Endothelial cell of umbilical vein (primary cell): Measurements from ENCODE around the gene EDN2. TPM values are rescaled to one million over a fixed set of nuclear protein-coding genes. Genes with fewer than 3 reads are reported as not detected.

Experiments used
- BruUV-seq: library from RNA; stranded (reverse); fragments of 400-500 nt; replicated peaks from 2 replicates; lab custom pipeline; 2021; lab: Mats Ljungman, UMichigan
- CTCF ChIA-PET: fragments of 300-600, 350-600 bp; sonication (Branson Sonifier 250); formaldehyde crosslinking; loops from one replicate; lab custom pipeline; 2021; ENCODE audit warnings: antibody characterized with exemption, inconsistent platforms; lab: Charles Lee
- POLR2A ChIA-PET: fragments of 300-600, 350-600 bp; sonication (Branson Sonifier 250); formaldehyde crosslinking; loops from one replicate; lab custom pipeline; 2021; ENCODE audit warnings: antibody characterized with exemption, inconsistent platforms; lab: Charles Lee
- DNase-seq: peaks from one replicate; pipeline ENCODE4 v3.0.0-alpha.2; 2011; ENCODE audit warnings: low read depth, low spot score
- FAIRE-seq: peaks from 2 replicates; lab custom pipeline; 2011; peaks lifted over from hg19 to GRCh38; lab: Jason Lieb, UNC
- H2AFZ ChIP-seq: 2 replicates; pipeline ENCODE4 v1.6.0; 2012; ENCODE audit warnings: low read depth, low read length, control low read depth, inconsistent platforms
- H3K27ac ChIP-seq: 2 replicates; pipeline ENCODE4 v1.5.1; 2011; ENCODE audit warnings: low read depth, mild to moderate bottlenecking, control low read depth, low read length, moderate library complexity; ENCODE audit not compliant: insufficient read depth
- H3K27me3 ChIP-seq, 2 experiments: 2 replicates each; pipeline versions ENCODE4 v1.6.0 to v1.6.1; 2011; ENCODE audit warnings: low read length in 2 of 2, mixed read lengths in 1 of 2; ENCODE audit not compliant: control insufficient read depth in 2 of 2, insufficient read depth in 2 of 2
- H3K36me3 ChIP-seq, 2 experiments: 2 replicates in 1 of 2; 3 replicates in 1 of 2; pipeline ENCODE4 v1.5.1; 2011; ENCODE audit warnings: low read length in 2 of 2, mild to moderate bottlenecking in 1 of 2, moderate library complexity in 1 of 2; ENCODE audit not compliant: control insufficient read depth in 2 of 2, insufficient read depth in 2 of 2; ENCODE audit errors: extremely low read depth in 1 of 2
- H3K4me1 ChIP-seq: 3 replicates; pipeline ENCODE4 v1.5.1; 2011; ENCODE audit warnings: mild to moderate bottlenecking, low read length; ENCODE audit not compliant: control insufficient read depth, insufficient read depth; ENCODE audit errors: extremely low read depth
- H3K4me2 ChIP-seq: 2 replicates; pipeline ENCODE4 v1.6.1; 2011; ENCODE audit warnings: low read length, control low read depth, mixed read lengths; ENCODE audit not compliant: insufficient read depth
- H3K4me3 ChIP-seq, 3 experiments: fragments of 200-600 bp in 1 of 3; sonication (generic), shearing (Covaris generic) in 1 of 3; replicated peaks in 1 of 3; 2 replicates each; pipeline ENCODE4 v1.5.1; 2011 to 2016; ENCODE audit warnings: control low read depth in 3 of 3, low read length in 3 of 3, mild to moderate bottlenecking in 2 of 3, inconsistent platforms in 1 of 3, low read depth in 1 of 3, moderate library complexity in 1 of 3; ENCODE audit not compliant: insufficient read depth in 1 of 3
- H3K79me2 ChIP-seq: 2 replicates; pipeline ENCODE4 v1.6.0; 2012; ENCODE audit warnings: low read length, inconsistent platforms; ENCODE audit not compliant: control insufficient read depth, insufficient read depth
- H3K9ac ChIP-seq: replicated peaks from 2 replicates; pipeline ENCODE3; 2011; ENCODE audit warnings: low read length, control low read depth; ENCODE audit not compliant: insufficient read depth; ENCODE audit errors: extremely low read depth
- H3K9me1 ChIP-seq: replicated peaks from 3 replicates; pipeline ENCODE4 v1.6.0; 2011; ENCODE audit warnings: mild to moderate bottlenecking, low read length; ENCODE audit not compliant: control insufficient read depth, insufficient read depth; ENCODE audit errors: extremely low read depth
- H3K9me3 ChIP-seq: replicated peaks from 2 replicates; pipeline ENCODE4 v1.5.1; 2012; ENCODE audit warnings: low read length, inconsistent platforms; ENCODE audit not compliant: control insufficient read depth, insufficient read depth
- H4K20me1 ChIP-seq: replicated peaks from 2 replicates; pipeline ENCODE3; 2011; ENCODE audit warnings: mild to moderate bottlenecking, low read length; ENCODE audit not compliant: control insufficient read depth, insufficient read depth; ENCODE audit errors: extremely low read depth
- EZH2 ChIP-seq: IDR thresholded peaks from 2 replicates; pipeline ENCODE4 v1.6.1; 2012; ENCODE audit warnings: borderline replicate concordance, low read depth, mild to moderate bottlenecking, moderate library complexity, low read length, inconsistent platforms; ENCODE audit not compliant: severe bottlenecking
- FOS ChIP-seq: IDR thresholded peaks from 2 replicates; pipeline ENCODE4 v1.6.1; 2011; ENCODE audit warnings: mild to moderate bottlenecking, low read length, moderate library complexity, borderline replicate concordance; ENCODE audit not compliant: insufficient read depth
- GATA2 ChIP-seq: IDR thresholded peaks from 2 replicates; pipeline ENCODE4 v1.7.0; 2011; ENCODE audit warnings: low read depth, mild to moderate bottlenecking, moderate library complexity, mixed read lengths, low read length; ENCODE audit not compliant: insufficient read length, insufficient read depth
- JUN ChIP-seq: IDR thresholded peaks from 2 replicates; pipeline ENCODE4 v1.6.1; 2011; ENCODE audit warnings: borderline replicate concordance, low read depth; ENCODE audit not compliant: insufficient read length, insufficient read depth
- MYC ChIP-seq: IDR thresholded peaks from one replicate; pipeline ENCODE4 v1.6.1; 2011; ENCODE audit warnings: mild to moderate bottlenecking, low read depth, low read length
- POLR2A ChIP-seq: IDR thresholded peaks from 2 replicates; pipeline ENCODE4 v1.6.1; 2012; ENCODE audit warnings: low read depth, mild to moderate bottlenecking, control low read depth, low read length
- POLR2AphosphoS5 ChIP-seq: IDR thresholded peaks from 2 replicates; pipeline ENCODE4 v1.6.1; 2012; ENCODE audit warnings: low read depth, mild to moderate bottlenecking, control low read depth, low read length, moderate library complexity; ENCODE audit not compliant: insufficient read depth
- dilution Hi-C: fragments of 300-500 bp; cut with MboI; formaldehyde crosslinking; loops from one replicate; pipeline ENCODE4 v1.15.0; 2019; ENCODE audit warnings: low sequenced_read_pairs; ENCODE audit not compliant: extremely low pct_ligation_motif_present
- intact Hi-C: fragments of 100-400 bp; cut with micrococcal nuclease; formaldehyde crosslinking; loops from one replicate; pipeline ENCODE4 v1.10.0; 2022
- polyA plus RNA-seq, 4 experiments: library from polyadenylated mRNA; depleted of rRNA in 3 of 4; stranded (reverse) in 3 of 4; unstranded in 1 of 4; fragments of >200 nt; gene quantifications; 2 replicates each; pipeline versions ENCODE4 v1.2.1 to v1.2.3, GENCODE V29; 2011 to 2012; ENCODE audit warnings: missing spikeins in 1 of 4
- total RNA-seq: library from RNA; stranded (reverse); gene quantifications from 2 replicates; pipeline ENCODE4 v1.2.3, GENCODE V29; 2021
- TF ChIP-seq, protein P1 (sequence below): IDR thresholded peaks from 2 replicates; pipeline ENCODE4 v1.6.1; 2011; ENCODE audit not compliant: insufficient read depth, insufficient read length
- TF ChIP-seq, protein P2 (sequence below), 2 donors: IDR thresholded peaks; 1 replicate in 1 of 2; 2 replicates in 1 of 2; pipeline ENCODE4 v1.5.1; 2011; ENCODE audit warnings: low read length in 2 of 2, mild to moderate bottlenecking in 2 of 2, moderate library complexity in 2 of 2, control low read depth in 1 of 2, inconsistent platforms in 1 of 2, low read depth in 1 of 2; ENCODE audit not compliant: insufficient read depth in 1 of 2; ENCODE audit errors: extremely low read depth in 1 of 2

Gene EDN2
- total and polyA plus RNA-seq, 2 donors (not counting 3 experiments of a cell fraction or from before 2014, with no cell fraction given), result not detected

DNA sequence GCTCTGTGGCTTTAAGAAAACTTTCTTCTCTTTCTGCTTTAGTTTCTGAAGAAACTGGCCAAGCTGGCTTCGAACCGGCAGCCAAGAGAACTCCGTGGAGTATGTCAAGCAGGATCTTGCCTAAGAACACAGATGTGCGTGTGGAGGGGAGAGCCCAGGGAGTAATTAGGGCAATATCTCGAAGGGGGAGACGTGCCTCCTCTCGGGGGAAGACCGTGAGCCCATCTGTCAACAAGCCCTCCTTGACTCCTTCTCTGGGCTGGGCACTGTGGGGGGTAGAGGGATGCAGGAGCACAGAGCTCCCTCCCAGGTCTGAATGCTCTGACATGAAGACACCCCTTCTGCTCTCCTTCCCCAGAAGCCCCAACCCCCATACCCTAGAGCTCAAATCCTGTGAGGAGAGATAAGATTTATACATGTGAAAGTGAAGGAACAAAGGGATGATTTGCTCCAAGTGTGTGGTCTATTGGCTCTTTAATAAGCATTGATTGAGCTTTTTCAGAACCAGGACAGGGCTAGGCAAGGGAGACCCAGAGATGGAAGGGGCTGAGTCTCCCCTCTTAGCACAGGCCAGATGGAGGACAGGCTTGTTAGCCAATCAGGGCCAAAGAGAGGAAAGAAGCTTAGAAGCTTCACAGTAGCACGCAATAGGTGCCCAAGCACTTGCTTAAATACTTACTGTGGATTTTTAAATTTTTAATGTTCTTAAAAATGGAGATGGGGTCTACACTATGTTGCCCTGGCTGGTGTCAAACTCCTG, 37.5 kb downstream of the EDN2 start:
- Histone ChIP-seq H3K4me2 (no peak overlapping the region), H3K27me3 (no peaks in the 10 kb centered on the region), H3K9me3 (no peaks in the 10 kb centered on the region), H3K27ac (no peak overlapping the region), H2AFZ (no peak overlapping the region), H3K79me2 (no peaks in the 10 kb centered on the region), H3K4me3 (no peak overlapping the region), H4K20me1 (no peaks in the 10 kb centered on the region), H3K4me1 (no peaks in the 10 kb centered on the region), H3K36me3 (no peaks in the 10 kb centered on the region), H3K9me1 (no peaks in the 10 kb centered on the region), H3K9ac (no peak overlapping the region)
- FAIRE-seq (no peak), DNase-seq (no peak)
- BruUV-seq, result no TSS peak
- intact Hi-C loops, result no loop called here
- CTCF ChIA-PET, result interaction anchor here (0.6 to 1.4 kb wide), 3 partner anchors 114 to 166 kb away, joined by 3 to 5 read pairs (median 4); no protein-coding TSS in a partner anchor
- dilution Hi-C loops, result no loop called here
- POLR2A ChIA-PET, result no interaction called here
- TF ChIP-seq FOS, result no peak
- no peak for TF ChIP-seq MYC
- no peak for TF ChIP-seq JUN
- no peak for TF ChIP-seq GATA2
- no peak for TF ChIP-seq POLR2A
- TF ChIP-seq EZH2, result no peak
- TF ChIP-seq POLR2AphosphoS5, result no peak
- TF ChIP-seq, protein P1, sequence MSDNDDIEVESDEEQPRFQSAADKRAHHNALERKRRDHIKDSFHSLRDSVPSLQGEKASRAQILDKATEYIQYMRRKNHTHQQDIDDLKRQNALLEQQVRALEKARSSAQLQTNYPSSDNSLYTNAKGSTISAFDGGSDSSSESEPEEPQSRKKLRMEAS, result no peak
- TF ChIP-seq, protein P2, sequence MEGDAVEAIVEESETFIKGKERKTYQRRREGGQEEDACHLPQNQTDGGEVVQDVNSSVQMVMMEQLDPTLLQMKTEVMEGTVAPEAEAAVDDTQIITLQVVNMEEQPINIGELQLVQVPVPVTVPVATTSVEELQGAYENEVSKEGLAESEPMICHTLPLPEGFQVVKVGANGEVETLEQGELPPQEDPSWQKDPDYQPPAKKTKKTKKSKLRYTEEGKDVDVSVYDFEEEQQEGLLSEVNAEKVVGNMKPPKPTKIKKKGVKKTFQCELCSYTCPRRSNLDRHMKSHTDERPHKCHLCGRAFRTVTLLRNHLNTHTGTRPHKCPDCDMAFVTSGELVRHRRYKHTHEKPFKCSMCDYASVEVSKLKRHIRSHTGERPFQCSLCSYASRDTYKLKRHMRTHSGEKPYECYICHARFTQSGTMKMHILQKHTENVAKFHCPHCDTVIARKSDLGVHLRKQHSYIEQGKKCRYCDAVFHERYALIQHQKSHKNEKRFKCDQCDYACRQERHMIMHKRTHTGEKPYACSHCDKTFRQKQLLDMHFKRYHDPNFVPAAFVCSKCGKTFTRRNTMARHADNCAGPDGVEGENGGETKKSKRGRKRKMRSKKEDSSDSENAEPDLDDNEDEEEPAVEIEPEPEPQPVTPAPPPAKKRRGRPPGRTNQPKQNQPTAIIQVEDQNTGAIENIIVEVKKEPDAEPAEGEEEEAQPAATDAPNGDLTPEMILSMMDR (IDR thresholded peaks at IDR 0.05; ENCODE audit: extremely low read depth in 1 of 2, insufficient read depth in 1 of 2, low read depth in 1 of 2, low read length in 2 of 2), result no peak
